ENCODE results near the gene ASCC1. TPM values are rescaled to one million over a fixed set of nuclear protein-coding genes. Genes with fewer than 3 reads are reported as not detected.
A peak's percentile ranks its signal among the peaks of the same experiment; 100 is the strongest.

Gene ASCC1
- polyA plus RNA-seq, 4 donors = 9.2 to 21.3 (median 16.1) TPM

GRCh38 chr10:72063703-72064391 is 152.2 kb downstream of the ASCC1 start:
- H3K9me3 ChIP-seq (ENCODE audit: control insufficient read depth in 2 of 2, insufficient read depth in 1 of 2, low read depth in 1 of 2, low read length in 1 of 2) = no peaks in the 10 kb centered on the region
- peaks cover 0 to 5% (median 0%) of the 10 kb centered on the region in 3 donors for H3K4me1 ChIP-seq (ENCODE audit: control insufficient read depth in 3 of 3, insufficient read depth in 2 of 3, low read depth in 1 of 3, low read length in 2 of 3)
- H3K27me3 ChIP-seq (ENCODE audit: control insufficient read depth in 3 of 3, insufficient read depth in 3 of 3, low read length in 3 of 3) = peaks cover 0 to 6% (median 0%) of the 10 kb centered on the region in 3 donors
- FAIRE-seq (no peak), DNase-seq (peak; percentile 58 to 64)
- 58 to 76% (median 60%) methylated on average over 8 to 9 of the region's 9 CpGs for WGBS, 3 donors
- H3K27ac ChIP-seq (ENCODE audit: low read depth in 1 of 3, low read length in 2 of 3) = no peak overlapping the region
- H3K36me3 ChIP-seq (ENCODE audit: control insufficient read depth in 3 of 3, insufficient read depth in 2 of 3, low read depth in 1 of 3, low read length in 3 of 3) = peaks cover 0 to 2% (median 0%) of the 10 kb centered on the region in 3 donors
- no peak overlapping the region for H3K4me3 ChIP-seq (ENCODE audit: low read depth in 1 of 3, low read length in 3 of 3)

- WGBS, 3 donors = 93 to 94% (median 94%) methylated on average over 28 to 29 of the region's 29 CpGs
- Histone ChIP-seq H3K4me1 (ENCODE audit: control insufficient read depth in 3 of 3, insufficient read depth in 2 of 3, low read depth in 1 of 3, low read length in 2 of 3) (peaks cover 0 to 5% (median 0%) of the 10 kb centered on the region in 3 donors), H3K4me3 (ENCODE audit: low read depth in 1 of 3, low read length in 3 of 3) (no peak overlapping the region), H3K27me3 (ENCODE audit: control insufficient read depth in 3 of 3, insufficient read depth in 3 of 3, low read length in 3 of 3) (peaks cover 0 to 4% (median 0%) of the 10 kb centered on the region in 3 donors), H3K36me3 (ENCODE audit: control insufficient read depth in 3 of 3, insufficient read depth in 2 of 3, low read depth in 1 of 3, low read length in 3 of 3) (peaks cover 0 to 2% (median 0%) of the 10 kb centered on the region in 3 donors), H3K9me3 (ENCODE audit: control insufficient read depth in 2 of 2, insufficient read depth in 1 of 2, low read depth in 1 of 2, low read length in 1 of 2) (no peaks in the 10 kb centered on the region), H3K27ac (ENCODE audit: low read depth in 1 of 3, low read length in 2 of 3) (no peak overlapping the region)
- DNase-seq = no peak
- no peak for FAIRE-seq
Measured at GRCh38 chr10:72062832-72063702, 153.0 kb downstream of the ASCC1 start.

- H3K9me3 ChIP-seq (ENCODE audit: control insufficient read depth in 2 of 2, insufficient read depth in 1 of 2, low read depth in 1 of 2, low read length in 1 of 2) = no peaks in the 10 kb centered on the region
- H3K4me1 ChIP-seq (ENCODE audit: control insufficient read depth in 3 of 3, insufficient read depth in 2 of 3, low read depth in 1 of 3, low read length in 2 of 3) = peaks cover 0 to 5% (median 0%) of the 10 kb centered on the region in 3 donors
- H3K36me3 ChIP-seq (ENCODE audit: control insufficient read depth in 3 of 3, insufficient read depth in 2 of 3, low read depth in 1 of 3, low read length in 3 of 3) = peaks cover 0 to 2% (median 0%) of the 10 kb centered on the region in 3 donors
- peaks cover 0 to 4% (median 0%) of the 10 kb centered on the region in 3 donors for H3K27me3 ChIP-seq (ENCODE audit: control insufficient read depth in 3 of 3, insufficient read depth in 3 of 3, low read length in 3 of 3)
- no peak for DNase-seq
- FAIRE-seq = no peak
- WGBS, 3 donors = 94 to 95% (median 94%) methylated on average over 10 of the region's 10 CpGs
- no peak overlapping the region for H3K4me3 ChIP-seq (ENCODE audit: low read depth in 1 of 3, low read length in 3 of 3)
- no peak overlapping the region for H3K27ac ChIP-seq (ENCODE audit: low read depth in 1 of 3, low read length in 2 of 3)
Measured at GRCh38 chr10:72062382-72062781, 153.7 kb downstream of the ASCC1 start.

- WGBS, 3 donors = 91 to 93% (median 92%) methylated on average over 9 of the region's 9 CpGs
- Histone ChIP-seq H3K27ac (ENCODE audit: low read depth in 1 of 3, low read length in 2 of 3) (no peak overlapping the region), H3K27me3 (ENCODE audit: control insufficient read depth in 3 of 3, insufficient read depth in 3 of 3, low read length in 3 of 3) (peaks cover 0 to 4% (median 0%) of the 10 kb centered on the region in 3 donors), H3K9me3 (ENCODE audit: control insufficient read depth in 2 of 2, insufficient read depth in 1 of 2, low read depth in 1 of 2, low read length in 1 of 2) (no peaks in the 10 kb centered on the region), H3K36me3 (ENCODE audit: control insufficient read depth in 3 of 3, insufficient read depth in 2 of 3, low read depth in 1 of 3, low read length in 3 of 3) (no peaks in the 10 kb centered on the region), H3K4me3 (ENCODE audit: low read depth in 1 of 3, low read length in 3 of 3) (no peak overlapping the region), H3K4me1 (ENCODE audit: control insufficient read depth in 3 of 3, insufficient read depth in 2 of 3, low read depth in 1 of 3, low read length in 2 of 3) (peaks cover 0 to 5% (median 0%) of the 10 kb centered on the region in 3 donors)
- no peak for DNase-seq
- no peak for FAIRE-seq
Measured at GRCh38 chr10:72061930-72062329, 154.1 kb downstream of the ASCC1 start.

DNA sequence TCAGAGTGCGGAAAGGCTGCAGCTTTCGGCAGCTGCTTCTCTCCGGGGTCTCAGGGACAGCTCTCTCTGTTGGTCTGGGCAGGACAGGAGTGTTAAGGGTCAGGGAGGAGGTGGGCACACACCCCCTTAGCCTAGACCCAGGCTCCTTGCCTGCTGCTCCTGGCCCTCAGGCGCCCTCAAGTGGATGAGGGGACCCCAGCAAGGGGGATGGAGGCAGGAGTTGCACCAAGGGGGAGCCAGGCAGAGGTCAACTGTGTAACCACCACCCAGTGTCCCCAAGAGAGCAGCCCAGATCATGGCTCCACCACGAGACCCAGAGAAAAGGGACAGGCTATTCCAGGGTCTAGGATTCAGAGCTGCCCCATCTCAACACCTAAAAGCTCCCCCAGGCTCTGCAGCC is 154.6 kb downstream of the ASCC1 start:
- Histone ChIP-seq H3K4me3 (ENCODE audit: low read depth in 1 of 3, low read length in 3 of 3) (no peak overlapping the region), H3K27me3 (ENCODE audit: control insufficient read depth in 3 of 3, insufficient read depth in 3 of 3, low read length in 3 of 3) (peaks cover 0 to 4% (median 0%) of the 10 kb centered on the region in 3 donors), H3K4me1 (ENCODE audit: control insufficient read depth in 3 of 3, insufficient read depth in 2 of 3, low read depth in 1 of 3, low read length in 2 of 3) (peaks cover 0 to 5% (median 0%) of the 10 kb centered on the region in 3 donors), H3K9me3 (ENCODE audit: control insufficient read depth in 2 of 2, insufficient read depth in 1 of 2, low read depth in 1 of 2, low read length in 1 of 2) (no peaks in the 10 kb centered on the region), H3K36me3 (ENCODE audit: control insufficient read depth in 3 of 3, insufficient read depth in 2 of 3, low read depth in 1 of 3, low read length in 3 of 3) (no peaks in the 10 kb centered on the region), H3K27ac (ENCODE audit: low read depth in 1 of 3, low read length in 2 of 3) (no peak overlapping the region)
- FAIRE-seq = no peak
- WGBS, 3 donors = 74 to 87% (median 81%) methylated on average over 4 to 5 of the region's 5 CpGs
- no peak for DNase-seq

DNA sequence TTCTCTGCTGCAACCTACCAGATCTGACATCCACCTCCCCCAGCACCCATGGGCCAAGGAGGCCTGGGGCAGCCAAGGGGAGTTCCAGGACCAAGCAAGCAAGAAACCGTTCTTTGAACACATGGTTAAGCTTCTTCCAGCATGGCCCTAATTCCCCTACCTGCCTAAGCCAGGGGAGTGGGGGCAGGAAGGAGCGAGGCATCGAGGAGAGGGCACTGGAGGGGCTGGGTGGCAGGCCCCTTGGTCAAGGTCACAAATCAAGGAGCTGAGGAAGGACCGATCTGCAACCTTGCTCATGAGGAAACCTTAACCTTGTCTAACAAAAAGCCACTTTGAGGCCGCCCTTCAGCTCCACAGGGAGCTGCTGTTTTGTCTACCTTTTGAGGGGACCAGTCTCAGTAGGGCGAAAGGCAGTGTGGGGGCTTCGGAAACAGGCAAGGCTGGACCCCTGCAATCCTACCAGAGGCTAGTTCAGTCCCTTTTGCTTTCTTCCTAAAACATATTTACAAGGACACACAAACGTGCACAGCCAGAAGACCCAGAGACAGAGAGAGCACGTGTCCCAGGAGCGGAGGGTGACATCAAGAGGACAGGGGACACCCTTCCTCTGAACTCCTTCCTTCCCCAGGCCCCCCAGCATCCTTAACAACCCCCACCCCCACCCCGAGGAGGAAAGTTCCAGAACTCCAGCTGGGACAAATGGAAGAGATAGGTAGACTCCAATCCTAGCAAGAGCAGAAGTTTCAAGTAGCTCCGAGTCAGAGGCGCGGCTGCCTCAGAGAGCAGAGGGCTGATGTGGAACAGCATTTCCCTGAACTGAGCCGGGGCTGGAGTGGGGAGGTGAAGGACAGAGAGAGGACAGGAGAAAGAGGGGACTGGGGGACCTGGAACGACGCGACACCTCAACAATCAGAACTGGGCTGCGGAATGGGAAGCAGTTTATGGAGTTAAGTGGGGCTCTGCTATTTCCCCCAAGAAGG is 155.9 kb downstream of the ASCC1 start:
- no peaks in the 10 kb centered on the region for H3K9me3 ChIP-seq (ENCODE audit: control insufficient read depth in 2 of 2, insufficient read depth in 1 of 2, low read depth in 1 of 2, low read length in 1 of 2)
- H3K4me3 ChIP-seq (ENCODE audit: low read depth in 1 of 3, low read length in 3 of 3) = no peak overlapping the region
- 69 to 83% (median 71%) methylated on average over 19 of the region's 19 CpGs for WGBS, 3 donors
- H3K36me3 ChIP-seq (ENCODE audit: control insufficient read depth in 3 of 3, insufficient read depth in 2 of 3, low read depth in 1 of 3, low read length in 3 of 3) = no peaks in the 10 kb centered on the region
- peaks cover 0 to 5% (median 0%) of the 10 kb centered on the region in 3 donors for H3K4me1 ChIP-seq (ENCODE audit: control insufficient read depth in 3 of 3, insufficient read depth in 2 of 3, low read depth in 1 of 3, low read length in 2 of 3)
- DNase-seq (no peak), FAIRE-seq (no peak)
- peaks cover 0 to 4% (median 0%) of the 10 kb centered on the region in 3 donors for H3K27me3 ChIP-seq (ENCODE audit: control insufficient read depth in 3 of 3, insufficient read depth in 3 of 3, low read length in 3 of 3)
- H3K27ac ChIP-seq (ENCODE audit: low read depth in 1 of 3, low read length in 2 of 3) = no peak overlapping the region

DNA sequence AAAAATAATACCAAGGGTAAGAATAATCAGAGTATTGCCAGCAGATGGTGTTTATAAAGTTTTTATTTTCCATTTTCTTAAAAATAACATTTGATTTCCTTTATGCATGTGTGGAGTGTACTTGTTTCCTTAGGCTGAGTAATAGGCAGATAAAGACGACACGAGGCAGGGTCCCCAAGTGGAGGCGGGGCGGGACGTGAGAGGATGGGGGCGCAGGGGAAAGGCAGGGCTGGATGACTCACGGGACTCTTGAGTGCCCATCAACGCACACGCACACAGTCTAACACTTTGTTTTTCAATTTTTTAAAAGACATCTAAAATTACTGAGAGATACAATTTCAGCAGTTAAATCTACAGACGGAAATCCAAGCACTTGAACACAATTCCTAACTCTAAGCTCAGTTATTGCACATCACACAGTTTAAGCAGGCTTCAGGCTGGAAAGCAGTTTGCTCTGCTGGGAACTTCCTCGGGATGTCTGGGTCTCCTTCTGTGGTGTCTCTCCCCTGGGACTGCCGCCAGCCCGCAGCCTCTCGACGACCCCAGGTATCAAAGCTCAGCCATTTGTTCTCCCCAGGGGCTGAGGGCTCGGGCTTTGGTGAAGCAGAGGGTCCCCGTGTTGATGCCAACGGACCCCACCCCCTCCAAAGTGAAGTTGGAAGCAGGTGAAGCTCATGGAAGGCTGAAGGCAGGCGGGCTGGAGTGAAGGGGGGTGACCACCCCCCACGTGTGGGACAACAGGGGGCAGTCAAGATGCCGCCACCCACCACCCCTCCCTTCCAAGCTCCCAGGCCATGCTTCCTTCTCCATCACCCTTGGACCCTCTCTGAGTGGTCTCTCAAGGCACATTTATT is 156.9 kb downstream of the ASCC1 start:
- H3K4me3 ChIP-seq (ENCODE audit: low read depth in 1 of 3, low read length in 3 of 3) = no peak overlapping the region
- 57 to 64% (median 59%) methylated on average over 21 of the region's 21 CpGs for WGBS, 3 donors
- FAIRE-seq = no peak

More for the DNA sequence above, 156.9 kb downstream of the ASCC1 start:
- Histone ChIP-seq H3K4me1 (ENCODE audit: control insufficient read depth in 3 of 3, insufficient read depth in 2 of 3, low read depth in 1 of 3, low read length in 2 of 3) (peaks cover 0 to 5% (median 0%) of the 10 kb centered on the region in 3 donors), H3K9me3 (ENCODE audit: control insufficient read depth in 2 of 2, insufficient read depth in 1 of 2, low read depth in 1 of 2, low read length in 1 of 2) (no peaks in the 10 kb centered on the region), H3K27me3 (ENCODE audit: control insufficient read depth in 3 of 3, insufficient read depth in 3 of 3, low read length in 3 of 3) (peaks cover 0 to 4% (median 0%) of the 10 kb centered on the region in 3 donors), H3K27ac (ENCODE audit: low read depth in 1 of 3, low read length in 2 of 3) (no peak overlapping the region), H3K36me3 (ENCODE audit: control insufficient read depth in 3 of 3, insufficient read depth in 2 of 3, low read depth in 1 of 3, low read length in 3 of 3) (no peaks in the 10 kb centered on the region)
- no peak for DNase-seq

Data from small intestine (tissue), 7 donors.